D341Med (cell line): ENCODE results near the gene BPIFB3.
"Not testable (repeated sequence)": the region's sequence is repeated elsewhere in the genome, so short reads cannot be mapped to it uniquely, and the experiment has no call there.

ENCODE experiments used
- DNase-seq: peaks from one replicate; pipeline ENCODE4 v3.0.0; 2012; ENCODE audit warnings: low spot score

BPIFB3 gene

GRCh38 chr20:33119725-33120720 is 66.3 kb downstream of the BPIFB3 start:
- DNase-seq = no peak

- no peak for DNase-seq
These were observed 67.2 kb downstream of the BPIFB3 start for GRCh38 chr20:33120934-33121333.

DNA sequence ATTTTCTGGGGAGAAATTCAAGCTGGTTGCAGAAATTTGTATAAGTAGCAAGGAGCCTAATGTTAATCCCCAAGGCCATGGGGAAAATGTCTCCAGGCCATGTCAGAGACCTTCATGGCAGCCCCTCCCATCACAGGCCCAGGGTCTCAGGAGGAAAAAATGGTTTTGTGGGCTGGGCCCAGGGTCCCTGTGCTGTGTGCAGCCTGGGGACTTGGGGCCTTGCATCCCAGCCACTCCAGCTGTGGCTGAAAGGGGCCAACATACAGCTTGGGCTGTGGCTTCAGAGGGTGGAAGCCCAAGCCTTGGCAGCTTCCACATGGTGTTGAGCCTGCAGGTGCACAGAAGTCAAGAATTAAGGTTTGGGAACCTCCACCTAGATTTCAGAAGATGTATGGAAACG is 68.6 kb downstream of the BPIFB3 start:
- DNase-seq = not testable (repeated sequence)
